Esophagus (tissue), 2 donors: ENCODE measurements around the gene CHORDC1. TPM values are rescaled to one million over a fixed set of nuclear protein-coding genes. Genes with fewer than 3 reads are reported as not detected.
A peak's percentile ranks its signal among the peaks of the same experiment; 100 is the strongest.
"Not testable (repeated sequence)": the region's sequence is repeated elsewhere in the genome, so short reads cannot be mapped to it uniquely, and the experiment has no call there.

Experiments
- H3K27ac ChIP-seq, 2 donors: one replicate each; pipeline ENCODE4 v1.5.1; 2013; ENCODE audit warnings: low read depth in 2 of 2, mild to moderate bottlenecking in 2 of 2, inconsistent platforms in 1 of 2, low read length in 1 of 2, moderate library complexity in 1 of 2
- H3K27me3 ChIP-seq, 2 donors: one replicate each; pipeline ENCODE4 v1.6.1; 2013; ENCODE audit warnings: low read length in 2 of 2, control low read depth in 1 of 2, mild to moderate bottlenecking in 1 of 2; ENCODE audit not compliant: insufficient read depth in 2 of 2, control insufficient read depth in 1 of 2
- H3K36me3 ChIP-seq, 2 donors: one replicate each; pipeline ENCODE4 v1.6.1; 2013; ENCODE audit warnings: low read length in 1 of 2; ENCODE audit not compliant: control insufficient read depth in 2 of 2, insufficient read depth in 2 of 2
- H3K4me1 ChIP-seq, 2 donors: one replicate each; pipeline ENCODE4 v1.6.1; 2013; ENCODE audit warnings: low read length in 1 of 2; ENCODE audit not compliant: control insufficient read depth in 2 of 2, insufficient read depth in 2 of 2
- H3K4me3 ChIP-seq, 2 donors: one replicate each; pipeline ENCODE4 v1.5.1; 2013; ENCODE audit warnings: low read length in 2 of 2, mild to moderate bottlenecking in 2 of 2, low read depth in 1 of 2, moderate library complexity in 1 of 2
- H3K9me3 ChIP-seq, 2 donors: one replicate each; pipeline ENCODE4 v1.6.1; 2013; ENCODE audit warnings: mild to moderate bottlenecking in 2 of 2, low read depth in 1 of 2, low read length in 1 of 2, moderate library complexity in 1 of 2; ENCODE audit not compliant: control insufficient read depth in 2 of 2, insufficient read depth in 1 of 2
- WGBS, 2 donors: extraction: QIAGEN DNeasy Blood & Tissue Kit; methylation state at CpG; one replicate each; pipeline ENCODE4 v1.1.7; 2013; 5-methylcytosine and 5-hydroxymethylcytosine counted together
- polyA plus RNA-seq, 2 donors: library from polyadenylated mRNA; stranded (reverse); fragments of 200-250 nt; gene quantifications; one replicate each; pipeline ENCODE4 v1.2.3, GENCODE V29; 2013
- donor health status: healthy with polysubstance abuse.
- donor health status: Bipolar disorder and iron deficiency.

The CHORDC1 gene
- polyA plus RNA-seq, 2 donors = 14.0 to 24.0 TPM

DNA sequence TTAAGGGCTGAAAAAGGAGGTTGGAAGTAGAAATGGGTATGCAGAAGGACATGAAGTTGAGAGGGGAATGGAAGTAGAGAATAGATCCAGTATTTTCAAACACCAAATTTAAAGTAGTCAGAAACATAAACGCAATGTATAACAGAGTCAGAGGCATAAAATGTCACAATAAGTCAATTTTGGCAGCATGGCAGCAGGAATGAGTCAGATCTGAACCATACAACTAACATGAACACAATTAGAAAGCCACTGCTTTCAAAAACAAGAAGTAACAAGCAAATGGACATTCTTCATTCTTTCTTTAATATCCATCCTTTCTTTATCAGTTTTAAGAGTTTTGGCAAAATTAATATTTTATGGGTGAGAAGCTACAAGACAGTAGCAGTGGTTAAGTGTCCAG lies 2.5 kb downstream of the CHORDC1 start:
- Histone ChIP-seq H3K36me3 (no peaks in the 10 kb centered on the region), H3K27me3 (no peaks in the 10 kb centered on the region), H3K4me1 (peaks cover 0 to 2% of the 10 kb centered on the region in 2 donors), H3K27ac (no peak overlapping the region), H3K4me3 (peak overlapping the region in 1 of 2 donors; percentile 22), H3K9me3 (no peaks in the 10 kb centered on the region)
- WGBS, 2 donors = 30 to 38% methylated on average over 1 of the region's 1 CpG

DNA sequence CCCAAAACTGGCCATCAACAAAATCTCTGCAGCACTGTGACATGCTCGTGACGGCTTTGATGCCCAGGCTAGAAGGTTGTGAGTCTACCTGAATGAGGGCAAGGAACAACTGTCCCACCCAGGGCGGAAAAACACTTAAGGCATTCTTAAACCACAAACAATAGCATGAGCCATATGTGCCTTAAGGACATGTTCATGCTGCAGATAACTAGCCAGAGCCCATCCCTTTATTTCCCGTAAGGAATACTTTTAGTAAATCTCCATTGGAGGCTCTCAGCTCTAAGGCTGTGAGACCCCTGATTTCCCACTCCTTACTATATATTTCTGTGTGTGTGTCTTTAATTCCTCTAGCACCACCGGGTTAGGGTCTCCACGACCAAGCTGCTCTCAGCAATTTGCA lies 3.4 kb downstream of the CHORDC1 start:
- WGBS, 2 donors = 81 to 90% methylated on average over 6 of the region's 6 CpGs
- no peaks in the 10 kb centered on the region for H3K9me3 ChIP-seq
- no peaks in the 10 kb centered on the region for H3K27me3 ChIP-seq
- H3K4me3 ChIP-seq = no peak overlapping the region
- H3K4me1 ChIP-seq = peaks cover 0 to 2% of the 10 kb centered on the region in 2 donors
- H3K36me3 ChIP-seq = no peaks in the 10 kb centered on the region
- no peak overlapping the region for H3K27ac ChIP-seq

DNA sequence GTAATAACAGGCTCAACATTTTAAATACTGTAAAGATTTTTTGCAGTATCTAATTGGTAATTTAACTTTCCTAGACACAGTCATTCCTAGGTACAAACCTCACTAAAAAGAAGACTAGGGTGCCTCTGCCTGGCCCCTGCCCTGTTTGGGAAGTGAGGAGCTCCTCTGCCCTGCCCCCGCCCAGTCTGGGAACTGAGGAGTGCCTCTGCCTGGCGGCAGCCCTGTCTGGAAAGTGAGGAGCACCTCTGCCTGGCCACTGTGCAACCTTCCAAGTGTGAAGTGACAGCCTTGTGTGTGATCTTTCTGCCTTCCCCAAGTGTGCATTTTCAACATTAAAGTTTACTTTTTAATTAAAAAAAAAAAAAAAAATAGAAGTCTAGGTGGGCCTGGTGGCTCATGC lies 4.2 kb downstream of the CHORDC1 start:
- H3K36me3 ChIP-seq = no peaks in the 10 kb centered on the region
- H3K9me3 ChIP-seq = no peaks in the 10 kb centered on the region
- no peaks in the 10 kb centered on the region for H3K27me3 ChIP-seq
- H3K4me3 ChIP-seq = no peak overlapping the region
- no peak overlapping the region for H3K27ac ChIP-seq
- WGBS, 2 donors = 76% methylated on average over 2 of the region's 2 CpGs
- peaks cover 0 to 2% of the 10 kb centered on the region in 2 donors for H3K4me1 ChIP-seq

DNA sequence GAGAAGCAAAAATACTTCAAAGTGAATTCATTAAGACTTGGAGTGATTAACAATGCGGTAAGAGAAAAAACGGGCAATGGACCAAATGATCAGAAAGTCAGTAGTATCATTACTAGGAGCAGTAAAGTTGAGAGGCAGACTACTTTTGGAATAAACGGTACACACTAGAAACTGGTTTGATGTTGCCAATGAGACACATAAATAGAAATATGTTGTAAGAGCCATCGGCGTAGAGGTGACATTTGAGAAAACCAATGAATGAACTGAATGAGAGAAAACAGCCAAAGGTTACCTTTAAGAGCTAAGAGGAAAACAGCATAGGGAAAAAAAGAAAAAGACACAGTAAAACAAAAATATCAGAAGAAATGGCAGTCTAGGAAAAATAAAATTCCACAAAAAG lies 6.2 kb downstream of the CHORDC1 start:
- Histone ChIP-seq H3K36me3 (no peaks in the 10 kb centered on the region), H3K4me1 (peaks cover 0 to 2% of the 10 kb centered on the region in 2 donors), H3K27me3 (no peaks in the 10 kb centered on the region), H3K4me3 (no peak overlapping the region), H3K9me3 (no peaks in the 10 kb centered on the region), H3K27ac (no peak overlapping the region)
- 89 to 92% methylated on average over 5 of the region's 5 CpGs for WGBS, 2 donors

DNA sequence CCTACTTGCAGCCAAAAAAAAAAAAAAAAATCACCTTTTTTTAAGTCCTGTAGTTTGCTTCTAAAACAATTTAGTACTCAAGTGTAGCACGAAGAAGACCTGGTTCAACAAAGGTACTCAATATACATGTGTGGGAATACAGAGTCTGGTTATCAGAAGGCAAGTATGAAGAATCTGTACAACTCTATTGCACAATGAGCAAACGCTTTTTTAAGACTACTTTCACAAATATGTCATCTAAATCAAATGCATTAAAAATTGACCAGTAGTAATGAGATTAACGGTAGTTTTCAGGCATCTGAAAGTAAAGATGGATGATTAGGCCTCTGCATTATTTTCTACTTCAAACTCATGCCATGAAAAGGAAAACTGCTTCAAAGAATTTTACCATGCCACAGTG lies 9.5 kb downstream of the CHORDC1 start:
- peaks cover 0 to 3% of the 10 kb centered on the region in 2 donors for H3K36me3 ChIP-seq
- 86% methylated on average over 3 of the region's 3 CpGs for whole genome bisulfite sequencing, 2 donors
- no peaks in the 10 kb centered on the region for H3K27me3 ChIP-seq

DNA sequence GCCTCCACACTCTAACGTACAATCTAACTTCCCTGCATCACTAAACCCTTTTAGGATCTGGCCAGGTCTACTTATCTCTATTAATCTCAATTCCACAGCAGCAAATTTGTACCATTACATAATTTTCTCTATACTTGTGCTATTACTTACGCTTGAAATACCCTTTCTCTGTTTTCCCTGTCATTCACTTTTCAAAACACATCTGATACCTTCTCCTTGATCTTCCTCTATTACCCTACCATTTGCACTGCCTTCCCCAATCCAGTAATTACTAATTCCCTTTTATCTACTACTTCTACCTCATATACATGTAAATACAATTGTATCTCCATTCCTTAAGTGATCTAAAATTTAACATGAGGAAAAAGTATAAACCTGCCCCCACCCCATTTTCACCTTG lies 14.0 kb downstream of the CHORDC1 start:
- peaks cover 0 to 3% of the 10 kb centered on the region in 2 donors for H3K36me3 ChIP-seq
- no peak overlapping the region for H3K4me3 ChIP-seq
- WGBS, 2 donors = 89 to 93% methylated on average over 2 of the region's 2 CpGs

More for the DNA sequence above, 9.5 kb downstream of the CHORDC1 start:
- Histone ChIP-seq H3K27ac (no peak overlapping the region), H3K4me3 (no peak overlapping the region), H3K4me1 (no peaks in the 10 kb centered on the region), H3K9me3 (no peaks in the 10 kb centered on the region)

DNA sequence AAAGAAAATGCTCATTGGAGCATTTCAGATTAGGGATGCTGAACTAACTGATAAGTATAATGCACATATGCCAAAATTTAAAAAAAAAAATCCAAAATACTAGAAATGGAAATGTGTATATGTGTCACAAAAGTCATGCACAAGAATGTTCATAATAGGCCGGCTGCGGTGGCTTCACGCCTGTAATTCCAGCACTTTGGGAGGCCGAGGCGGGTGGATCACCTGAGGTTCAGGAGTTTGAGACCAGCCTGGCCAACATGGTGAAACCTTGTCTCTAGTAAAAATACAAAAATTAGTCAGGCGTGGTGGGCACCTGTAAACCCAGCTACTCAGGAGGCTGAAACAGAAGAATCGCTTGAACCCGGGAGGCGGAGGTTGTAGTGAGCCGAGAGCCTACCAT lies 14.9 kb downstream of the CHORDC1 start:
- 90 to 95% methylated on average over 10 of the region's 10 CpGs for WGBS, 2 donors
- not testable (repeated sequence) for H3K36me3 ChIP-seq, H3K9me3 ChIP-seq, H3K4me1 ChIP-seq, H3K4me3 ChIP-seq, H3K27ac ChIP-seq, H3K27me3 ChIP-seq

More for the DNA sequence above, 14.0 kb downstream of the CHORDC1 start:
- Histone ChIP-seq H3K27ac (no peak overlapping the region), H3K9me3 (no peaks in the 10 kb centered on the region), H3K27me3 (no peaks in the 10 kb centered on the region), H3K4me1 (no peaks in the 10 kb centered on the region)

DNA sequence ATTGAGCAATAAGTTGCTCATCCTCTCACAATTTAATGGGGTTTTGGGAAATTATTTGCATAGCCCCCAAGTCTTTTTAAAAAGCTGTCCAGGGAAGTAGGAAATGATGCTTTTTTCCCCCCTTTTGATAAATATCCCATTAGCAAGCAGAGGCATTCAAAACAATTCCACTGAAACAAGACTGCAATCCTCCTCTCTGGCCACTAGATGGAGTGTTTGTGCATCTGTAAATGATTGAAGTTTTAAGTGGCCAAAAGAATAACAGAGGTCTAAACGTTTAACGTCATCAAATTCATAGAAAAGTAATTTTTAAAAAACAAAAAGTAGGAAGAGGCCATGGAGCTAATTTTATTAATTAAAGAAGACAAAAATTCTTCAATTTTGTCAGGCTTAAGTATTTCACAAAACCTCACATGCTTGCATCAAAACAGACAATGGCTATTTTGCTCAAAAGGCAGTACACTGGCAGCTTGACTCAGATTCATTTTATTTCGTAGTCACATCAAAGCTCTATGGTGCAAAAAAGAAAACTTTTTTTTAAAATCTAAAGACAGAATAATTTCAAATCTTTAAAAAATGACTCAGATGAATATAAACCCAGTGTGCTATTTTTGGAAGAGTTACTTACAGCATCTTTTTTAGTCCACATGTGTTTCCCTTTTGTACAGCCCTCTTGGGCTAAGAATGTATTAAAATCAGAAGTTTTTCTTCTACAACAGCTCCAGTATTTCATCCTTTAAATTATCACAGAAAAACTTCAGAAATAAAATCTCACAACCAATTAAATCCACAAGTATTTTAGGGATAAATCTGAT lies 17.8 kb downstream of the CHORDC1 start:
- Histone ChIP-seq H3K27ac (no peak overlapping the region), H3K4me3 (no peak overlapping the region), H3K4me1 (no peaks in the 10 kb centered on the region), H3K27me3 (no peaks in the 10 kb centered on the region), H3K9me3 (no peaks in the 10 kb centered on the region), H3K36me3 (peaks cover 0 to 3% of the 10 kb centered on the region in 2 donors)
- 17 to 18% methylated on average over 3 of the region's 3 CpGs for WGBS, 2 donors

DNA sequence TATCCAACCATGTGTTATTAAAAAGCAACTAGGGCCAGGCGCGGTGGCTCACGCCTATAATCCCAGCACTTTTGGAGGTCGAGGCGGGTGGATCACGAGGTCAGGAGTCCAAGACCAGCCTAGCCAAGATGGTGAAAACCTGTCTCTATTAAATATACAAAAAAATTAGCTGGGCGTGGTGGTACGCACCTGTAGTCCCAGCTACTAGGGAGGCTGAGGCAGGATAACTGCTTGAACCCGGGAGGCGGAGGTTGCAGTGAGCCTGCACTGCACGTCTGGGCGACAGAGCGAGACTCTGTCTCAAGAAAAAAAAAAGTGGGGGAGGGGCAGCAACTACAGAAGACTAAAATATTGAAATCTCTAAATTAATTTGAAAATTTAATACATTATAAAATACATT lies 18.4 kb downstream of the CHORDC1 start:
- no peak overlapping the region for H3K27ac ChIP-seq
- no peaks in the 10 kb centered on the region for H3K9me3 ChIP-seq
- H3K36me3 ChIP-seq = no peaks in the 10 kb centered on the region
- H3K4me1 ChIP-seq = no peaks in the 10 kb centered on the region
- H3K27me3 ChIP-seq = no peaks in the 10 kb centered on the region
- 94% methylated on average over 13 of the region's 13 CpGs for WGBS, 2 donors
- no peak overlapping the region for H3K4me3 ChIP-seq

DNA sequence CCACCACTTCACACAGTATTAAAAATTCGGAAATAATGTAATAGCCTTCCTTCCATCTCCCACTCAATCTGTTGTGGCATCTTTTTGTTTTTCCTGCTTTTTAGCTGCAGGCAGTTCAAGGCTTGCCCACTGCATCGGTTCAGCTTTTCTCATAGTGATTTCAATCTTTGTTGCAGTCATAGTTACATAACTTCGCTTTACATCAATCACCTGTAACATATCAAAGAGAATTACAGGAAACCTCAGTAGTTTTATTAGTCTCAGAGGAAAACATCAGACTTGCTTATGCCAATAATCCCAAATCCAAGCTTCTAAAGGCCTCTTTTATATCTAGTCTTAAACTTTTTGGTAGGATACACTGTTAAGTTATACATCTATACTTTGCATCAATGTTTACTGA lies 20.5 kb downstream of the CHORDC1 start:
- Histone ChIP-seq H3K4me3 (no peak overlapping the region), H3K27ac (no peak overlapping the region), H3K27me3 (no peaks in the 10 kb centered on the region), H3K4me1 (no peaks in the 10 kb centered on the region), H3K36me3 (no peaks in the 10 kb centered on the region), H3K9me3 (no peaks in the 10 kb centered on the region)
- 48 to 58% methylated on average over 3 of the region's 3 CpGs for WGBS, 2 donors
